Measurements from ENCODE around the gene TAF4B.
"Not testable (repeated sequence)": the region's sequence is repeated elsewhere in the genome, so short reads cannot be mapped to it uniquely, and the experiment has no call there.

Gene TAF4B, protein sequence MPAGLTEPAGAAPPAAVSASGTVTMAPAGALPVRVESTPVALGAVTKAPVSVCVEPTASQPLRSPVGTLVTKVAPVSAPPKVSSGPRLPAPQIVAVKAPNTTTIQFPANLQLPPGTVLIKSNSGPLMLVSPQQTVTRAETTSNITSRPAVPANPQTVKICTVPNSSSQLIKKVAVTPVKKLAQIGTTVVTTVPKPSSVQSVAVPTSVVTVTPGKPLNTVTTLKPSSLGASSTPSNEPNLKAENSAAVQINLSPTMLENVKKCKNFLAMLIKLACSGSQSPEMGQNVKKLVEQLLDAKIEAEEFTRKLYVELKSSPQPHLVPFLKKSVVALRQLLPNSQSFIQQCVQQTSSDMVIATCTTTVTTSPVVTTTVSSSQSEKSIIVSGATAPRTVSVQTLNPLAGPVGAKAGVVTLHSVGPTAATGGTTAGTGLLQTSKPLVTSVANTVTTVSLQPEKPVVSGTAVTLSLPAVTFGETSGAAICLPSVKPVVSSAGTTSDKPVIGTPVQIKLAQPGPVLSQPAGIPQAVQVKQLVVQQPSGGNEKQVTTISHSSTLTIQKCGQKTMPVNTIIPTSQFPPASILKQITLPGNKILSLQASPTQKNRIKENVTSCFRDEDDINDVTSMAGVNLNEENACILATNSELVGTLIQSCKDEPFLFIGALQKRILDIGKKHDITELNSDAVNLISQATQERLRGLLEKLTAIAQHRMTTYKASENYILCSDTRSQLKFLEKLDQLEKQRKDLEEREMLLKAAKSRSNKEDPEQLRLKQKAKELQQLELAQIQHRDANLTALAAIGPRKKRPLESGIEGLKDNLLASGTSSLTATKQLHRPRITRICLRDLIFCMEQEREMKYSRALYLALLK

GRCh38 chr18:26226229-26227050, at the start of gene TAF4B:
TSS of gene TAF4B (plus strand) at chr18:26226445. CDS start at chr18:26226934, 489 bp downstream.
- DNase-seq (ENCODE audit: low spot score) = peak; percentile 100

DNA sequence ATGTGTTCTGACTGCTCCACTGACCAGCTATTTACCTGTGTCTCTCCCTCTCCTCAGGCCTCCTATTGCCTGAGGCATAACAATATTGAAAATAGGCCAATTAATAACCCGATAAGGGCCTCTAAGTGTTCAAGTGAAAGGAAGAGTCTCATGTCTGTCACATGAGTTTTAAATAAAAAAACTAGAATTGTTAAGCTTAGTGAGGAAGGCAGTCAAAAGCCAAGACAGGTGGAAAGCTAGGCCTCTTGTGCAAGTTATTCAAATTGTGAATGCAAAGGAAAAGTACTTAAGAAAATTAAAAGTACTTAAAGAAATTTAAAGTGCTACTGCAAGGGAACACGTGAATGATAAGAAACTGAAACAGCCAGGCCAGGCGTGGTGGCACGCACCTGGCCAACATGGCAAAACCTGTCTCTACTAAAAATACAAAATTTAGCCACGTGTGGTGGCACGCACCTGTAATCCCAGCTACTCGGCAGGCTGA, 44.9 kb upstream of the TAF4B start:
- no peak for DNase-seq (ENCODE audit: low spot score)

DNA sequence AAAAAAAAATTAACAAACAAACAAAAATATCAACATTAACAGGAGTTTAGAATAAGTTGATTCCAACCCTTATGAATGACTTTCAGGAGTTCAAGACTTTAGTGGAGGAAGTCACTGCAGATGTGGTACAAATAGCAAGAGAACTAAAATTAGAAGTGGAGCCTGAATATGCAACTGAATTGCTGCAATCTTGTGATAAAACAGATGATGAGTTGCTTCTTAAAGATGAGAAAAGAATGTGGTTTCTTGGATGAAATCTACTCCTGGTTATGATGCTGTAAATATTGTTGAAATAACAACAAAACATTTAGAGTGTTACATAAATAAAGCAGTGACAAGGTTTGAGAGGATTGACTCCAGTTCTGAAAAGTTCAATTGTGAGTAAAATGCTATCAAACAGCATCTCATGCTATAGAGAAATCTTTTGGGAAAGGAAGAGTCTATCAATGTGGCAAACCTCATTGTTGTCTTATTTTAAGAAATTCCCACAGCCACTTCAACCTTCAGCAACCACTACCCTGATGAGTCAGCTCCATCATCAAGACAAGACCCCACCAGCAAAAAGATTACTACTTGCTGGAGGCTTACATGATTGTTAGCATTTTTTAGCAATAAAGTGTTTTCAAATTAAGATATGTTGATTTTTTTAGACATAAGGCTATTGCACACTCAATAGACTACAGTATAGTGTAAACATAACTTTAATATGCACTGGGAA, 42.7 kb upstream of the TAF4B start:
- DNase-seq (ENCODE audit: low spot score) = no peak

DNA sequence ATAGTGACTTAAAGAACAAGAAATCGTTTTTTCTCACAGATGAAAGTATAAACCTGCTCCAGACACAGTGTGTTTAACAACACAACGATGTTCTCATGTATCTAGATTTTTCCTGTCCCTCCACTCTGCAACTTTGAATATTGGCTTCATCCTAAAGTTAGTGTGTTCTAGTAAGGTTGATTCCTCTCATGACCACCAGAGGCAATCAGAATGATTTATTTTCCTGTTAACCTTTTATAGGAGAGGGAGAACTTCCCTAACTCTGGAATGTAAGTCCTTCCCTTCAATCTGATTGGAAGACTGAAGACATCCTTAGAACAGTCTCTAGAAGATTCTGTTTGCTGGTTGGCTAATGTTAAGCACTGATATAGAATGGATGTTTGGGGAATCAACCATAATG, 41.0 kb upstream of the TAF4B start:
- DNase-seq (ENCODE audit: low spot score) = no peak

DNA sequence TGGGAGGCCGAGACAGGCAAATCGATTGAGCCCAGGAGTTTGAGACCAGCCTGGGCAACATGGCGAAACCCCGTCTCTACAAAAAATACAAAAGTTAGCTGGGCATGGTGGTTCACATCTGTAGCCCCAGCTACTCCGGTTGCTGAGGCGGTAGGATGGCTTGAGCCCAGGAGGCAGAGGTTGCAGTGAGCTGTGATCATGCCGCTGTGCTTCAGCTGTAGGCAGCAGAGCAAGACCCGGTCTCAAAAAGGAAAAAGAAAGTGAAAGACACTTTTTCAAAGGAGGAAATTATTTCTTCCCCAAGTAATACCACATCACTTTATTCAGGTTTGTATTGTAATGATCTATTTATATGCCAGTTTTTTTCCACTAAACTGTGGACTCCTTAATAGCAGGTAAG, 35.7 kb upstream of the TAF4B start:
- DNase-seq (ENCODE audit: low spot score) = no peak

DNA sequence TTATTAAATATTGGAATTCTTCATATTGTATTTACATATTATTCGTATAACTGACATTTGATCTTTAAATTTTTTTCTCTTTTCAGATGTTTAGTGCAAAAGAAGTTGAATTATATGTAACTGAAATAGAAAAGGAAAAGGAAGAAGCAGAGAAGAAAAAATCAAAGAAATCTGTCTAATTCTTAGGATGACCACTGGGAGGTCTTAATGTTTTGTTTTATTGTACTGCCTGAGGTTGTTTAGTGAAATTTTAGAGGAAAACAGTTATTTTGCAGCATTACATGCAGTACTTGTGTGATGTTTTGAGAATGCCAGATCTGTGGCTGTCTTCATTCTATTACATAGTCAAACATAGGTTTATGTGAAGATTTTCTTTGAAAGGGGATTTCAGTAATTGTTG, 34.0 kb upstream of the TAF4B start:
- DNase-seq (ENCODE audit: low spot score) = no peak

DNA sequence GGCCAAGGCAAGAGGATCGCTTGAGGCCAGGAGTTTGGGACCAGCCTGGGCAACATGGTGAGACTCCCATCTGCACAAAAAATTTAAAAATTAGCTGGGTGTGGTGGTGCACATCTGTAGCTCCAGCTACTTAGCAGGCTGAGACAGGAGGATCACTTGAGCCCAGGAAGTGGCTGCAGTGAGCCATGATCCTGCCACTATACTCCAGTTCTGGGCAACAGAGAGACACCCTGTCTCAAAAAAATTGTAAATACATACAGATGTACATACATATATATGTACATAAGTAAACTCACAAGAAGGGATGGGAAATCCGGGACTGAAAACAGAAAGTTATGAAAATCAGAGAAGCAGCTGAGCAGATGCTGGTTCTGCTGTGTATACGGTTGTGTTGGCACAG, 29.6 kb upstream of the TAF4B start:
- DNase-seq (ENCODE audit: low spot score) = no peak

GRCh38 chr18:26202001-26202400, 24.2 kb upstream of the TAF4B start:
- not testable (repeated sequence) for DNase-seq (ENCODE audit: low spot score)

DNA sequence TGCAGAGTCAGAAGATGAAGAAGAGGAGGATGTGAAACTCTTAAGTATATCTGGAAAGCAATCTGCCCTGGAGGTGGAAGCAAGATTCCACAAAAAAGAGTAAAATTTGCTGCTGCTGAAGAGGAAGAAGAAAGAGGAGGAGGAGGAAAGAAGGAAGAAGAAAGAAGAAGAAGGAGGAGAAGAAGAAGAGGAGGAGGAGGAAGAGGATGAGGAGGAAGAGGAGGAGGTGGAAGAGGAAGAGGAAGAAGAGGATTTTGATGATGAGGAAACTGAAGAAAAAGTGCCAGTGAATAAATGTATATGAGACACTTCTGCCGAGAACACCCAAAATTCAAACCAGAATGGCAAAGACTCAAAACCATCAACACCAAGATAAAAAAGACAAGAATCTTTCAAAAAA, 20.9 kb upstream of the TAF4B start:
- DNase-seq (ENCODE audit: low spot score) = no peak

GRCh38 chr18:26206488-26206887, 19.8 kb upstream of the TAF4B start:
- DNase-seq (ENCODE audit: low spot score) = no peak

GRCh38 chr18:26207937-26208336, 18.3 kb upstream of the TAF4B start:
- no peak for DNase-seq (ENCODE audit: low spot score)

GRCh38 chr18:26208977-26209376, 17.3 kb upstream of the TAF4B start:
- no peak for DNase-seq (ENCODE audit: low spot score)

DNA sequence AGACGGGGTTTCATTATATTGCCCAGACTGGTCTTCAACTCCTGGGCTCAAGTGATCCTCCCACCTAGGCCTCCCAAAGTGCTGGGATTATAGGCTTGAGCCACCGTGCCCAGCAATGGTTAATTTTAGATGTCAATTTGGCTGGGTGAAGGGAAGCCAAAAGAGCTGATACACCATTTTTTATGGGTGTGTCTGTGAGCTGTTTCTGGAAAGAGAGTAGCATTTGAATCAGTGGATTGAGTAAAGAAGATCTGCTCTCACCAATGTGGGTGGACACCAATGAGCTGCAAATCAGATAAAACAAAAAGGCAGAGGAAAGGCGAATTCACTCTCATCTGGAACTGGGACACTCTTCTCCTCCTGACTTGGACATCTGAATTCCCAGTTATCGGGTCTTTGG, 16.1 kb upstream of the TAF4B start:
- no peak for DNase-seq (ENCODE audit: low spot score)

DNA sequence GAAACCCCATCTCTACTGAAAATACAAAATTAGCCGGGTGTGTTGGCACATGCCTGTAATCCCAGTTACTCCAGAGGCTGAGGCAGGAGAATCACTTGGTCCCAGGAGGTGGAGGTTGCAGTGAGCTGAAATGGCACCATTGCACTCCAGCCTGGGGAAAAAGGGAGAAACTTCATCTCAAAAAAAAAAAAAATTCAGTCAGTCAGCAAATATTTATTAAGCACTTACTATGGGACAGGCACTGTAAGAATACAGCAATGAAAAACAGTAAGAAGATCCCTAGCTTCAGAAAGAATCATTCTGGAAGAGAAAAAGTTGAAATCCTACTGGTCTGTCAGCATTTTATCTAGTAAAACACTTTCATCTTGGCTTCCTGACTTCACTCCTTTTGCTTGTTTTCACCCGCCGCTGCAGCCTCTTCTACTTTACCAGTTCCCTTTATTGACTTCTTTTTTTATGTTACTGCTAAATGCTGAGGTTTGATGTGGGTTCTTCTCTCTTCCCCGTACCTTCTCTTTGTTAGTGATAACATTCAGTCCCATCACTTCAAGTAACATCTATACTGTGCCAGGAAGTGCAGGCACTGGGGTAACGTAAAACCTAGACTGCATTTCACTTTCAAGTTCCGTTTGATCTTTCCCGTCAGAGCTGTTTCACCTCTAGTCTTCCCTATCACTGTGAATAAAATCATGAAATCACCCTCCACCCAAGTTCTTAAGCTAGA, 10.8 kb upstream of the TAF4B start:
- DNase-seq (ENCODE audit: low spot score) = no peak

GRCh38 chr18:26225022-26225693, 1.1 kb upstream of the TAF4B start:
- DNase-seq (ENCODE audit: low spot score) = no peak

- no peak for DNase-seq (ENCODE audit: low spot score)
Measured at GRCh38 chr18:26225915-26226228, 373 bp upstream of the TAF4B start.

GRCh38 chr18:26227051-26227670, 916 bp downstream of the TAF4B start:
- no peak for DNase-seq (ENCODE audit: low spot score)

- DNase-seq (ENCODE audit: low spot score) = no peak
Measured at GRCh38 chr18:26228562-26229260, 2.5 kb downstream of the TAF4B start.

GRCh38 chr18:26230497-26230896, 4.3 kb downstream of the TAF4B start:
- no peak for DNase-seq (ENCODE audit: low spot score)
